ENCODE measurements around the gene PSAT1.

- TF ChIP-seq POLR2AphosphoS5 (IDR thresholded peaks at IDR 0.05) (peak; percentile 37), CTCF (IDR thresholded peaks at IDR 0.05) (no peak), POLR2A (IDR thresholded peaks at IDR 0.05) (no peak)
Measured at GRCh38 chr9:78325343-78325742, 28.4 kb downstream of the PSAT1 start.

Data from gastroesophageal sphincter (tissue), 3 donors.